Measurements from ENCODE around the gene GALNT2. TPM values are rescaled to one million over a fixed set of nuclear protein-coding genes. Genes with fewer than 3 reads are reported as not detected.

Gene GALNT2
- total and polyA plus RNA-seq, 2 donors (not counting 1 experiment from before 2014, with no cell fraction given), result 19.0 to 184 TPM

DNA sequence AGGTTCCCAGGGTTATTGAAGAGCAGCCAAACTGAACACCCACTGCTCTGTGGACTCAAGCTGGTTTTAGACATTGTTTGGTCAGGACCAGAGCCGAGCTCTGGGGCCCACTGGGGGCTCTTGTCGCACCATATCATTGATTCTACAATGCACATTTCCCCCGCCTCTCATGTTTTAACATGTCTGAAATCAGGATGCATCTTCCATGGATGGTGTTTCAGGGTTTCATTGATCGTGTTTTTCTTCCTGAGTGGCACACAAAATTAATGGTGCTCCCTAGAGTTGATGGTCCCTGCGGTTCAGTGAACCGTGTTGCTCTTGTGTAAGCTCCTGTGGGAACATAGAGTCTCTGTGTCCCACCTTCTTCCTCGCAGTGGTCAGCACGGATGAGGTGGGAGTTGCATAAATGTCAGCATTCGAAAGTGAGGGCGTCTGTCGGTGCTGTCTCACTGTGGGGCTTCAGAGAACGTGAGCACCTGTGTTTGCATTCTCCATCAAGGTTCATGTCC is 38.3 kb downstream of the GALNT2 start:
- H3K9me3 ChIP-seq (ENCODE audit: control extremely low read depth in 1 of 3, control insufficient read depth in 2 of 3, insufficient read depth in 1 of 3, low read length in 2 of 3), result peaks cover 0 to 3% (median 0%) of the 10 kb centered on the region in 3 donors
- no peak overlapping the region for H3K9ac ChIP-seq (ENCODE audit: low read length)
- no peaks in the 10 kb centered on the region for H3K36me3 ChIP-seq (replicated peaks in 1 of 2; ENCODE audit: control extremely low read depth in 1 of 2, control insufficient read depth in 1 of 2, extremely low read depth in 1 of 2, insufficient read depth in 2 of 2, low read length in 1 of 2)
- DNase-seq (no peak), ATAC-seq (ENCODE audit: low read depth) (no peak)
- H3K27ac ChIP-seq (ENCODE audit: low read length in 2 of 2), result no peak overlapping the region
- H3K79me2 ChIP-seq (ENCODE audit: control insufficient read depth, insufficient read depth, low read length), result peaks cover 87% of the 10 kb centered on the region
- H3K27me3 ChIP-seq (replicated peaks in 1 of 4; ENCODE audit: control extremely low read depth in 1 of 4, control insufficient read depth in 3 of 4, insufficient read depth in 4 of 4, low read length in 3 of 4), result no peaks in the 10 kb centered on the region
- no peaks in the 10 kb centered on the region for H3K27me3 Mint-ChIP-seq
- no peaks in the 10 kb centered on the region for H3K9me3 Mint-ChIP-seq (ENCODE audit: insufficient read depth)
- 73% methylated on average over 5 of the region's 12 CpGs for WGBS (ENCODE audit: insufficient coverage)
- H3K27ac Mint-ChIP-seq, result no peak overlapping the region
- no peak overlapping the region for H2AFZ ChIP-seq (ENCODE audit: insufficient read depth, low read depth, low read length, poor library complexity, severe bottlenecking)
- POLR2A ChIA-PET, result no interaction called here
- H4K20me1 ChIP-seq (ENCODE audit: control insufficient read depth, insufficient read depth, low read length, poor library complexity, severe bottlenecking), result peaks cover 43% of the 10 kb centered on the region
- peak overlapping the region; percentile 31 for H3K4me2 ChIP-seq (replicated peaks; ENCODE audit: low read depth, low read length, poor library complexity, severe bottlenecking)
- H3K4me1 ChIP-seq (ENCODE audit: control insufficient read depth in 2 of 2, insufficient read depth in 2 of 2, low read length in 2 of 2), result peaks cover 39 to 48% of the 10 kb centered on the region in 2 donors
- H3K4me3 Mint-ChIP-seq, result peak overlapping the region; percentile 46
- H3K4me1 Mint-ChIP-seq, result peaks cover 81% of the 10 kb centered on the region
- TF ChIP-seq, protein P1, sequence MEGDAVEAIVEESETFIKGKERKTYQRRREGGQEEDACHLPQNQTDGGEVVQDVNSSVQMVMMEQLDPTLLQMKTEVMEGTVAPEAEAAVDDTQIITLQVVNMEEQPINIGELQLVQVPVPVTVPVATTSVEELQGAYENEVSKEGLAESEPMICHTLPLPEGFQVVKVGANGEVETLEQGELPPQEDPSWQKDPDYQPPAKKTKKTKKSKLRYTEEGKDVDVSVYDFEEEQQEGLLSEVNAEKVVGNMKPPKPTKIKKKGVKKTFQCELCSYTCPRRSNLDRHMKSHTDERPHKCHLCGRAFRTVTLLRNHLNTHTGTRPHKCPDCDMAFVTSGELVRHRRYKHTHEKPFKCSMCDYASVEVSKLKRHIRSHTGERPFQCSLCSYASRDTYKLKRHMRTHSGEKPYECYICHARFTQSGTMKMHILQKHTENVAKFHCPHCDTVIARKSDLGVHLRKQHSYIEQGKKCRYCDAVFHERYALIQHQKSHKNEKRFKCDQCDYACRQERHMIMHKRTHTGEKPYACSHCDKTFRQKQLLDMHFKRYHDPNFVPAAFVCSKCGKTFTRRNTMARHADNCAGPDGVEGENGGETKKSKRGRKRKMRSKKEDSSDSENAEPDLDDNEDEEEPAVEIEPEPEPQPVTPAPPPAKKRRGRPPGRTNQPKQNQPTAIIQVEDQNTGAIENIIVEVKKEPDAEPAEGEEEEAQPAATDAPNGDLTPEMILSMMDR (IDR thresholded peaks at IDR 0.05), result no peak
- no peak for TF ChIP-seq EZH2 (IDR thresholded peaks at IDR 0.05; ENCODE audit: borderline replicate concordance, insufficient read depth, low read depth, low read length, poor library complexity, severe bottlenecking)
- intact Hi-C loops (cut with micrococcal nuclease), result loop anchor here (2.0 kb wide), 1 partner anchor 18 kb away; no protein-coding TSS in a partner anchor
- no peak overlapping the region for H3K4me3 ChIP-seq (ENCODE audit: control extremely low read depth in 1 of 5, extremely low read depth in 1 of 5, insufficient read depth in 1 of 5, low read depth in 2 of 5, low read length in 4 of 5)
- CTCF ChIA-PET, result interaction anchor here (0.6 to 1.9 kb wide), 6 partner anchors 18 to 444 kb away, joined by 3 to 6 read pairs (median 3); no protein-coding TSS in a partner anchor
